Trophoblast cell (in vitro differentiated cells and primary cell): ENCODE results near the gene GPD1L.

Experiments used
- DNase-seq, 2 donors: peaks; one replicate each; pipeline ENCODE4 v3.0.0-alpha.2; 2016
- H2AFZ ChIP-seq: 2 replicates; pipeline ENCODE4 v1.6.1; 2013; ENCODE audit warnings: low read length, moderate library complexity, mild to moderate bottlenecking; ENCODE audit not compliant: insufficient read depth, poor library complexity
- H2AK5ac ChIP-seq: 2 replicates; pipeline ENCODE4 v1.6.1; 2013; ENCODE audit warnings: mild to moderate bottlenecking, low read length
- H2BK120ac ChIP-seq: 2 replicates; pipeline ENCODE4 v1.6.1; 2013; ENCODE audit warnings: low read length, mild to moderate bottlenecking, moderate library complexity; ENCODE audit not compliant: insufficient read depth, poor library complexity
- H2BK12ac ChIP-seq: 2 replicates; pipeline ENCODE4 v1.6.1; 2013; ENCODE audit warnings: mild to moderate bottlenecking, low read length, moderate library complexity
- H2BK5ac ChIP-seq: 2 replicates; pipeline ENCODE4 v1.6.1; 2013; ENCODE audit warnings: low read length, low read depth, moderate library complexity, mild to moderate bottlenecking; ENCODE audit not compliant: poor library complexity
- H3K14ac ChIP-seq: 2 replicates; pipeline ENCODE4 v1.6.1; 2013; ENCODE audit warnings: mild to moderate bottlenecking, low read length
- H3K18ac ChIP-seq: 2 replicates; pipeline ENCODE4 v1.6.1; 2013; ENCODE audit warnings: mild to moderate bottlenecking, low read length
- H3K23ac ChIP-seq: 2 replicates; pipeline ENCODE4 v1.6.1; 2013; ENCODE audit warnings: low read length
- H3K27ac ChIP-seq: 2 replicates; pipeline ENCODE4 v1.5.1; 2013; ENCODE audit warnings: low read depth, mild to moderate bottlenecking, inconsistent platforms, low read length, moderate library complexity
- H3K27me3 ChIP-seq: 2 replicates; pipeline ENCODE4 v1.6.1; 2013; ENCODE audit warnings: inconsistent platforms, mild to moderate bottlenecking, low read length, moderate library complexity; ENCODE audit not compliant: insufficient read depth
- H3K36me3 ChIP-seq, 2 experiments: 1 replicate in 1 of 2; 2 replicates in 1 of 2; pipeline ENCODE4 v1.6.1; 2013; ENCODE audit warnings: low read length in 2 of 2, mild to moderate bottlenecking in 2 of 2, moderate library complexity in 1 of 2; ENCODE audit not compliant: insufficient read depth in 2 of 2, control insufficient read depth in 1 of 2
- H3K4ac ChIP-seq: 2 replicates; pipeline ENCODE4 v1.6.1; 2013; ENCODE audit warnings: low read depth, mild to moderate bottlenecking, low read length, moderate library complexity
- H3K4me1 ChIP-seq, 2 experiments: 1 replicate in 1 of 2; 2 replicates in 1 of 2; pipeline ENCODE4 v1.6.1; 2013; ENCODE audit warnings: low read length in 2 of 2, mild to moderate bottlenecking in 2 of 2, moderate library complexity in 1 of 2; ENCODE audit not compliant: insufficient read depth in 2 of 2, control insufficient read depth in 1 of 2
- H3K4me2 ChIP-seq: 2 replicates; pipeline ENCODE4 v1.6.1; 2013; ENCODE audit warnings: inconsistent platforms, mild to moderate bottlenecking, low read length, moderate library complexity
- H3K4me3 ChIP-seq: 2 replicates; pipeline ENCODE4 v1.5.1; 2013; ENCODE audit warnings: mild to moderate bottlenecking, low read depth, low read length, inconsistent platforms
- H3K79me1 ChIP-seq: one replicate; pipeline ENCODE4 v1.6.1; 2013; ENCODE audit warnings: low read length
- H3K79me2 ChIP-seq: 2 replicates; pipeline ENCODE4 v1.6.1; 2013; ENCODE audit warnings: low read length, mild to moderate bottlenecking; ENCODE audit not compliant: control insufficient read depth, insufficient read depth, poor library complexity
- H3K9ac ChIP-seq: 2 replicates; pipeline ENCODE4 v1.6.1; 2013; ENCODE audit warnings: mild to moderate bottlenecking, low read length
- H3K9me3 ChIP-seq: 2 replicates; pipeline ENCODE4 v1.6.1; 2013; ENCODE audit warnings: low read depth, mild to moderate bottlenecking, control low read depth, inconsistent platforms, low read length; ENCODE audit not compliant: insufficient read depth
- H4K12ac ChIP-seq: 2 replicates; pipeline ENCODE4 v1.6.1; 2013; ENCODE audit warnings: low read depth, mild to moderate bottlenecking, low read length, moderate library complexity
- H4K8ac ChIP-seq: 2 replicates; pipeline ENCODE4 v1.6.1; 2013; ENCODE audit warnings: low read depth, mild to moderate bottlenecking, low read length, moderate library complexity
- H4K91ac ChIP-seq: one replicate; pipeline ENCODE4 v1.6.1; 2013; ENCODE audit warnings: low read depth, mild to moderate bottlenecking, low read length, moderate library complexity
- WGBS: extraction: QIAGEN DNeasy Blood & Tissue Kit; methylation state at CpG from one replicate; pipeline ENCODE4 v1.1.7; 2013; ENCODE audit warnings: missing lambda C conversion rate; ENCODE audit not compliant: insufficient read length, insufficient coverage; ENCODE audit errors: extremely low coverage; 5-methylcytosine and 5-hydroxymethylcytosine counted together

GPD1L gene

GRCh38 chr3:32165442-32165841 is 59.0 kb downstream of the GPD1L start:
- no peak overlapping the region for H3K23ac ChIP-seq
- H3K14ac ChIP-seq: no peak overlapping the region
- H3K27ac ChIP-seq: no peak overlapping the region
- no peak overlapping the region for H4K12ac ChIP-seq
- no peak overlapping the region for H4K8ac ChIP-seq
- no peak overlapping the region for H3K4me3 ChIP-seq
- no peak overlapping the region for H2BK5ac ChIP-seq
- H3K9ac ChIP-seq: no peak overlapping the region
- H4K91ac ChIP-seq: no peak overlapping the region
- H2BK120ac ChIP-seq: no peak overlapping the region
- no peak overlapping the region for H3K18ac ChIP-seq
- H3K79me2 ChIP-seq: no peaks in the 10 kb centered on the region
- DNase-seq: no peak
- no CpG with 5 or more reads among the region's 1 CpG for WGBS
- no peak overlapping the region for H3K4me2 ChIP-seq
- no peak overlapping the region for H2BK12ac ChIP-seq
- no peak overlapping the region for H2AK5ac ChIP-seq
- no peaks in the 10 kb centered on the region for H3K9me3 ChIP-seq
- H3K4me1 ChIP-seq: no peaks in the 10 kb centered on the region
- no peak overlapping the region for H3K4ac ChIP-seq
- no peaks in the 10 kb centered on the region for H3K36me3 ChIP-seq
- no peaks in the 10 kb centered on the region for H3K27me3 ChIP-seq
- no peaks in the 10 kb centered on the region for H3K79me1 ChIP-seq
- no peak overlapping the region for H2AFZ ChIP-seq

- peak overlapping the region; percentile 38 for H4K12ac ChIP-seq
- no peak overlapping the region for H3K23ac ChIP-seq
- no peak overlapping the region for H2BK12ac ChIP-seq
- H2AK5ac ChIP-seq: no peak overlapping the region
- no peak overlapping the region for H2BK120ac ChIP-seq
- no peak overlapping the region for H3K4me2 ChIP-seq
- peaks cover 0 to 1% of the 10 kb centered on the region in 2 experiments for H3K36me3 ChIP-seq
- H2AFZ ChIP-seq: no peak overlapping the region
- H4K91ac ChIP-seq: no peak overlapping the region
- H3K4me1 ChIP-seq: no peaks in the 10 kb centered on the region
- H3K27me3 ChIP-seq: no peaks in the 10 kb centered on the region
- H3K79me1 ChIP-seq: no peaks in the 10 kb centered on the region
- no peak for DNase-seq
- no peak overlapping the region for H3K9ac ChIP-seq
- no peak overlapping the region for H2BK5ac ChIP-seq
- peaks cover 2% of the 10 kb centered on the region for H3K9me3 ChIP-seq
- H3K18ac ChIP-seq: no peak overlapping the region
- no peaks in the 10 kb centered on the region for H3K79me2 ChIP-seq
- H3K4me3 ChIP-seq: no peak overlapping the region
- H3K4ac ChIP-seq: no peak overlapping the region
- H3K14ac ChIP-seq: no peak overlapping the region
- no peak overlapping the region for H4K8ac ChIP-seq
- WGBS: no CpG with 5 or more reads among the region's 4 CpGs
- H3K27ac ChIP-seq: no peak overlapping the region
Observed at GRCh38 chr3:32166654-32167053, 60.2 kb downstream of the GPD1L start.

GRCh38 chr3:32172420-32172819 is 66.0 kb downstream of the GPD1L start:
- Histone ChIP-seq H3K79me2 (no peaks in the 10 kb centered on the region), H3K4me2 (no peak overlapping the region), H3K4me3 (no peak overlapping the region), H3K9me3 (peaks cover 2% of the 10 kb centered on the region), H3K23ac (no peak overlapping the region), H3K14ac (no peak overlapping the region), H3K18ac (no peak overlapping the region), H2BK5ac (no peak overlapping the region), H3K9ac (no peak overlapping the region), H3K27ac (no peak overlapping the region), H3K36me3 (peaks cover 0 to 1% of the 10 kb centered on the region in 2 experiments), H4K91ac (no peak overlapping the region), H3K79me1 (no peaks in the 10 kb centered on the region), H2BK12ac (no peak overlapping the region), H4K12ac (no peak overlapping the region), H3K27me3 (no peaks in the 10 kb centered on the region), H3K4ac (no peak overlapping the region), H2AFZ (no peak overlapping the region), H2AK5ac (no peak overlapping the region), H4K8ac (no peak overlapping the region), H3K4me1 (no peaks in the 10 kb centered on the region), H2BK120ac (no peak overlapping the region)
- DNase-seq: no peak
- no CpG with 5 or more reads among the region's 1 CpG for WGBS

- Histone ChIP-seq H3K4me1 (peaks cover 0 to 2% of the 10 kb centered on the region in 2 experiments), H3K4ac (no peak overlapping the region), H4K8ac (no peak overlapping the region), H3K4me3 (no peak overlapping the region), H3K27ac (no peak overlapping the region), H3K14ac (no peak overlapping the region), H4K91ac (no peak overlapping the region), H4K12ac (no peak overlapping the region), H3K9me3 (peaks cover under 1% of the 10 kb centered on the region), H3K9ac (no peak overlapping the region), H2BK5ac (no peak overlapping the region), H2AK5ac (no peak overlapping the region), H3K27me3 (no peaks in the 10 kb centered on the region), H3K36me3 (peaks cover 0 to 1% of the 10 kb centered on the region in 2 experiments), H3K4me2 (no peak overlapping the region), H3K79me1 (no peaks in the 10 kb centered on the region), H3K23ac (no peak overlapping the region), H2BK120ac (no peak overlapping the region), H2BK12ac (no peak overlapping the region), H3K18ac (no peak overlapping the region), H3K79me2 (no peaks in the 10 kb centered on the region), H2AFZ (no peak overlapping the region)
- WGBS: no CpG with 5 or more reads among the region's 7 CpGs
- peak; percentile 48 to 90 for DNase-seq
Observed at GRCh38 chr3:32175607-32176197, 69.3 kb downstream of the GPD1L start.
